Body of pancreas (tissue), 4 donors: Measurements from ENCODE around the gene ZNF286A.

ENCODE experiments used
- CTCF ChIP-seq, 7 experiments: fragments of 450-650 bp in 4 of 7; fragments of 200-600 bp in 3 of 7; sonication (generic) in 3 of 7; IDR thresholded peaks; one replicate each; pipeline ENCODE4 v1.5.1; 2016 to 2019; ENCODE audit warnings: antibody characterized with exemption in 7 of 7
- POLR2A ChIP-seq, 3 donors: fragments of 450-650 bp; IDR thresholded peaks; one replicate each; pipeline ENCODE4 v1.6.1; 2016; ENCODE audit warnings: antibody characterized with exemption in 3 of 3, mild to moderate bottlenecking in 2 of 3

- TF ChIP-seq CTCF (IDR thresholded peaks at IDR 0.05) (no peak), POLR2A (IDR thresholded peaks at IDR 0.05) (no peak)
Measured at GRCh38 chr17:15740570-15741120, 41.1 kb downstream of the ZNF286A start.
